Muscle layer of duodenum (tissue), 2 donors: ENCODE data around the gene AMFR.

Experiments used
- H3K27ac ChIP-seq: one replicate; pipeline ENCODE4 v1.7.0; 2013; ENCODE audit warnings: mild to moderate bottlenecking, low read length
- H3K27me3 ChIP-seq: one replicate; pipeline ENCODE4 v1.7.0; 2013; ENCODE audit warnings: low read depth, mild to moderate bottlenecking, control low read depth, low read length
- H3K36me3 ChIP-seq, 2 donors: one replicate each; pipeline ENCODE4 v1.7.0; 2013; ENCODE audit warnings: low read length in 2 of 2, control low read depth in 1 of 2, mild to moderate bottlenecking in 1 of 2; ENCODE audit not compliant: insufficient read depth in 2 of 2, control insufficient read depth in 1 of 2
- H3K4me1 ChIP-seq, 2 donors: one replicate each; pipeline ENCODE4 v1.7.0; 2013; ENCODE audit warnings: low read length in 2 of 2, mild to moderate bottlenecking in 2 of 2, control low read depth in 1 of 2, moderate library complexity in 1 of 2; ENCODE audit not compliant: insufficient read depth in 2 of 2, control insufficient read depth in 1 of 2
- H3K4me3 ChIP-seq, 2 donors: one replicate each; pipeline ENCODE4 v1.7.0; 2013; ENCODE audit warnings: low read length in 2 of 2, low read depth in 1 of 2, mild to moderate bottlenecking in 1 of 2
- H3K9me3 ChIP-seq, 2 donors: one replicate each; pipeline ENCODE4 v1.7.0; 2013; ENCODE audit warnings: low read length in 2 of 2, control low read depth in 1 of 2, mild to moderate bottlenecking in 1 of 2; ENCODE audit not compliant: control insufficient read depth in 1 of 2
- donor health status: healthy.

AMFR gene

GRCh38 chr16:56344518-56345405, 80.6 kb downstream of the AMFR start:
- Histone ChIP-seq H3K9me3 (no peaks in the 10 kb centered on the region), H3K27me3 (no peaks in the 10 kb centered on the region), H3K4me3 (no peak overlapping the region), H3K4me1 (no peaks in the 10 kb centered on the region), H3K27ac (no peak overlapping the region), H3K36me3 (peaks cover 0 to 36% of the 10 kb centered on the region in 2 donors)

GRCh38 chr16:56343661-56344517, 81.5 kb downstream of the AMFR start:
- no peak overlapping the region for H3K4me3 ChIP-seq
- no peaks in the 10 kb centered on the region for H3K4me1 ChIP-seq
- H3K9me3 ChIP-seq: no peaks in the 10 kb centered on the region
- no peaks in the 10 kb centered on the region for H3K27me3 ChIP-seq
- H3K27ac ChIP-seq: no peak overlapping the region
- H3K36me3 ChIP-seq: peaks cover 0 to 36% of the 10 kb centered on the region in 2 donors

DNA sequence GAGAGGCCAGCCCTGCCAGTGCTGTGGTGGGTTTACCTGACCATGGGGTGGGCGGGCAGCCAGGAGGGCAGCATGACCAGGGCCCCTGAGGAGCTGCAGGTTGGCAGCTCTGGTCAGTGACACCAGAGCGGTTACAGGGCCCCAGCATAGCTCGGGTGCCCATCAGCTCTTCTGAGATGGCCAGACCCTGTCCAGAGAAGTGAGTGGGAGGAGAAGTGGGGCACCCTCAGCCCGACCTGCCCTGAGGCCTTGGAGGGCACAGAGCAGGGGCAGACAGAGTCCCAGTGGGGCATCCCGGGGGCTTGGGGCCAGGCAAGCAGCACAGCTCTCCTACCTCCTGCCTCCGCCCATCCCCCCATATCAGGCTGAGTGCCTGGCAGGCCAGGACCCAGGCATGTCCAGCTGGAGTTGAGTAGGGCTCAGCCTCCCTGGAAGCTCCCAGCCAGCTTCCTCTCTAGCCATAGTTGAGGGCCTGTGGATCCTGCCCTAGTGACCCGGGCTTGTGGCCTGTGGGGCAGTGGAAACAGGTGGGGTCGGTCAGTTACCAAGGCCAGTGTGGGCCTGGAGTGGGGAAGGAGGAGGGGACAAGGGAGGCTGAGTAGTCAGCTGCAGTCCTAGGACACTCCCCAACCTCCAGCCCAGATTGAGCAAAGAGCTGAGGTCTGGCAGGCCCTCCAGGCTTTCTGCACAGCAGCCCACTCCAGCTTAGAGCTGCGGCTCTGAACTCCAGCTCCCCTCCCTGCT, 83.5 kb downstream of the AMFR start:
- H3K4me1 ChIP-seq: no peaks in the 10 kb centered on the region
- H3K27ac ChIP-seq: no peak overlapping the region
- H3K9me3 ChIP-seq: no peaks in the 10 kb centered on the region
- no peak overlapping the region for H3K4me3 ChIP-seq
- no peaks in the 10 kb centered on the region for H3K27me3 ChIP-seq
- H3K36me3 ChIP-seq: peaks cover 0 to 40% of the 10 kb centered on the region in 2 donors

- H3K27ac ChIP-seq: no peak overlapping the region
- H3K36me3 ChIP-seq: peaks cover 0 to 33% of the 10 kb centered on the region in 2 donors
- H3K9me3 ChIP-seq: no peaks in the 10 kb centered on the region
- no peaks in the 10 kb centered on the region for H3K27me3 ChIP-seq
- no peaks in the 10 kb centered on the region for H3K4me1 ChIP-seq
- no peak overlapping the region for H3K4me3 ChIP-seq
These were observed 84.4 kb downstream of the AMFR start for GRCh38 chr16:56340864-56341365.

GRCh38 chr16:56340416-56340815, 84.9 kb downstream of the AMFR start:
- Histone ChIP-seq H3K4me1 (no peaks in the 10 kb centered on the region), H3K36me3 (peaks cover 0 to 33% of the 10 kb centered on the region in 2 donors), H3K4me3 (no peak overlapping the region), H3K27ac (no peak overlapping the region), H3K27me3 (no peaks in the 10 kb centered on the region), H3K9me3 (no peaks in the 10 kb centered on the region)

- H3K27ac ChIP-seq: no peak overlapping the region
- H3K4me3 ChIP-seq: no peak overlapping the region
- H3K9me3 ChIP-seq: no peaks in the 10 kb centered on the region
- H3K4me1 ChIP-seq: no peaks in the 10 kb centered on the region
- no peaks in the 10 kb centered on the region for H3K27me3 ChIP-seq
- H3K36me3 ChIP-seq: peaks cover 0 to 34% of the 10 kb centered on the region in 2 donors
These were observed 85.7 kb downstream of the AMFR start for GRCh38 chr16:56339431-56340195.

- H3K9me3 ChIP-seq: no peaks in the 10 kb centered on the region
- H3K27ac ChIP-seq: no peak overlapping the region
These were observed 86.6 kb downstream of the AMFR start for GRCh38 chr16:56338566-56339318.

GRCh38 chr16:56337858-56338325, 87.5 kb downstream of the AMFR start:
- Histone ChIP-seq H3K36me3 (peaks cover 0 to 22% of the 10 kb centered on the region in 2 donors), H3K4me3 (no peak overlapping the region), H3K27me3 (no peaks in the 10 kb centered on the region), H3K4me1 (no peaks in the 10 kb centered on the region), H3K9me3 (no peaks in the 10 kb centered on the region), H3K27ac (no peak overlapping the region)

More at GRCh38 chr16:56338566-56339318, 86.6 kb downstream of the AMFR start:
- H3K4me1 ChIP-seq: no peaks in the 10 kb centered on the region
- H3K4me3 ChIP-seq: no peak overlapping the region
- H3K27me3 ChIP-seq: no peaks in the 10 kb centered on the region
- peaks cover 0 to 26% of the 10 kb centered on the region in 2 donors for H3K36me3 ChIP-seq

DNA sequence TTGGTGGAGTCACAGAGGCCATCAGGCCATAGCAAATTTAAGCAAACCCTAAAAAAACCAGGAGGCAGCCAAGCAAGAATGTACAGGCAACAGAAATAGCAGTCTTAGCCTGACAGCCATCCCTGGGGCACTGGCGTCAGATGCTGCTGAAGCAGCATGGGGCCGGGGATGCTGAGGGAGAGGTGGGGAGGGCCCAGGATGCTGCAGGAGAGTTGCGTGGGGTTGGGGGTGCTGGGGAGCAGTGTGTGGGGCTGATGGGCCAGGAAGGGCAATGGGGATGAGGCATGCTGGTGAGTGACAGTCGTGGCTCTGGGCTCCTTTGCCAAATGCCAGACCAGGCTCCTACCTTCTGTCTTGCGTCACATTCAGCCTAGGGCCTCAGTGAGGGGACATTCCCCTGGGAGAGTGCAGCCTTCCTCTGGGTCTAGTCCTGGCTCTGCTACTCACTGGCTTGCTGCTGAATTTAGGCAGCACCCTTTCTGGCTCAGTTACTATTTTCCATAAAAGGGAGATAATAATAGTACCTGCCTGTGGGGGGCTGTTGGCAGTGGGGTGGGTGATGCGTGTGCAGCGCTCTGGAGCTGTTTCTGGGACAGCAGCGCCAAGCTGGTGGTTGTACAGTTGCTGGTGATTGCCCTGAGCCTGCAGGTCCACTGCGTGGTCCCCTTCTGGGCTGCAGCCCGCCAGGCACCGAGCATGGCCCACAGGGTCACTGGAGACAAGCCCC, 88.1 kb downstream of the AMFR start:
- H3K4me3 ChIP-seq: no peak overlapping the region
- H3K36me3 ChIP-seq: peaks cover 0 to 17% of the 10 kb centered on the region in 2 donors
- H3K27me3 ChIP-seq: no peaks in the 10 kb centered on the region
- H3K4me1 ChIP-seq: no peaks in the 10 kb centered on the region
- H3K27ac ChIP-seq: no peak overlapping the region
- H3K9me3 ChIP-seq: no peaks in the 10 kb centered on the region
